ENCODE measurements around the gene CTNNA1. TPM values are rescaled to one million over a fixed set of nuclear protein-coding genes. Genes with fewer than 3 reads are reported as not detected.

CTNNA1 gene
- total RNA-seq, 1 donor from 2014 or later, result 397 TPM

- Histone ChIP-seq H3K36me3 (ENCODE audit: control insufficient read depth, insufficient read depth, low read length) (peaks cover 9% of the 10 kb centered on the region), H3K4me3 (ENCODE audit: low read depth, low read length) (no peak overlapping the region)
- TF ChIP-seq CTCF (IDR thresholded peaks at IDR 0.05; ENCODE audit: insufficient read depth, low read length, poor library complexity, severe bottlenecking), result no peak
These were observed 181.7 kb downstream of the CTNNA1 start for GRCh38 chr5:138934971-138935370.

DNA sequence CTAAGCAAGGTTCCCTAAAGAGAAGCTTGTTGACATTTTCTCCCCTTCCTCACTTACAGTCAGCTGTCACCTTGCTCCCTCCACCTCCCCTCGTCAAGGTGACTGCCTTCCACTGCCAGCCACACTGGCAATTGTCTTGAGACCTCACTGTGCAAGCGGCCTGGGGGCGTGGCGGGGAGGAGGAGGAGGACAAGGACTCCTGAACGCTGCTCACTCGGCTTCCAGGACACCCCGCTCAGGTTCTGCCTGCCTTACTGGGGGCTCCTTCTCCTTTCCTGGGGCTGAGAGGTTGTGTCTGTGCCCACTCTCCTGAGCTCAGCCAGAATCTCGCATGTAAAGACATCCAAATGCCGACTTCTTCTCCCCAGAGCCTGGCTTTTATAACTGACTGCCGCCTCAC lies 182.2 kb downstream of the CTNNA1 start:
- Histone ChIP-seq H3K4me3 (ENCODE audit: low read depth, low read length) (no peak overlapping the region), H3K36me3 (ENCODE audit: control insufficient read depth, insufficient read depth, low read length) (peaks cover 9% of the 10 kb centered on the region), H3K27me3 (ENCODE audit: control insufficient read depth, insufficient read depth, low read length) (no peaks in the 10 kb centered on the region)
- TF ChIP-seq CTCF (IDR thresholded peaks at IDR 0.05; ENCODE audit: insufficient read depth, low read length, poor library complexity, severe bottlenecking), result no peak
- no peak for DNase-seq (ENCODE audit: low read depth)

More at GRCh38 chr5:138934971-138935370, 181.7 kb downstream of the CTNNA1 start:
- no peak for DNase-seq (ENCODE audit: low read depth)
- no peaks in the 10 kb centered on the region for H3K27me3 ChIP-seq (ENCODE audit: control insufficient read depth, insufficient read depth, low read length)

DNA sequence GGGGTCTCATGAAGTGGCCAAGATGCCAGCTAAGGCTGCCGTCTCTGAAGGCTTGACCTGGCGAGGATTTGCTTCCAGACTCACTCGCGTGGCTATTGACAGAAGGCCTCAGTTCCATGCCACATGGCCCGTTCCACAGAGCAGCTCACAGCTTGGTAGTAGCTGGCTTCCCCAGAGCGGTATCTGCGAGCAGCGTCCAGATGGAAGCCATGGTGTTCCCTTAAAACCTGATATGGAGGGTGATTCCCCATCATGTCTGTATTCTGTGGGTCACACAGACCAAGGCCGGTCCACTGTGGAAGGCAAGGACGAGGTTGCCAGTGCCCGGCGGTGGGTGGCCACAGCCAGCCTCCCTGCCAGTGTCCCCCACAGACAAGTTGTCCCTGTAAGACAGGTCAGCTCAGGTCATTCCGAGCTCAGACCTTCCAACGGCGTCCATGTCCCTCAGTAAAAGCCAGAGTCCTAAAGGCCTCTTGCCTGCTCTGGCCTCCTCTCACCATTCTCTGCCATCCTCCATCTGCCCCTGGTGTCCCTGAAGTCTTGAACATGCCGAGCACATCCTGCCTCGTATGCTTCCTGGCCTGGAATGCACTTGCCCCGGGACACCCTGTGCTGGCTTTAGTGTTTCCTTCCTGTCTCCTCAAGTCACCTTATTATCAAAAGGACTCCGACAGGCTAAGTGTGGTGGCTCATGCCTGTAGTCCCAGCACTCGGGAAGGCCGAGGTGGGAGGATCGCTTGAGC lies 183.2 kb downstream of the CTNNA1 start:
- Histone ChIP-seq H3K27me3 (ENCODE audit: control insufficient read depth, insufficient read depth, low read length) (no peaks in the 10 kb centered on the region), H3K36me3 (ENCODE audit: control insufficient read depth, insufficient read depth, low read length) (peaks cover 8% of the 10 kb centered on the region), H3K4me3 (ENCODE audit: low read depth, low read length) (no peak overlapping the region)
- no peak for DNase-seq (ENCODE audit: low read depth)
- no peak for TF ChIP-seq CTCF (IDR thresholded peaks at IDR 0.05; ENCODE audit: insufficient read depth, low read length, poor library complexity, severe bottlenecking)

- TF ChIP-seq CTCF (IDR thresholded peaks at IDR 0.05; ENCODE audit: insufficient read depth, low read length, poor library complexity, severe bottlenecking), result no peak
- H3K27me3 ChIP-seq (ENCODE audit: control insufficient read depth, insufficient read depth, low read length), result no peaks in the 10 kb centered on the region
- no peak for DNase-seq (ENCODE audit: low read depth)
These were observed 183.7 kb downstream of the CTNNA1 start for GRCh38 chr5:138936968-138937345.

GRCh38 chr5:138937392-138938387 lies 184.5 kb downstream of the CTNNA1 start:
- no peaks in the 10 kb centered on the region for H3K27me3 ChIP-seq (ENCODE audit: control insufficient read depth, insufficient read depth, low read length)
- peaks cover 5% of the 10 kb centered on the region for H3K36me3 ChIP-seq (ENCODE audit: control insufficient read depth, insufficient read depth, low read length)
- no peak for TF ChIP-seq CTCF (IDR thresholded peaks at IDR 0.05; ENCODE audit: insufficient read depth, low read length, poor library complexity, severe bottlenecking)
- no peak for DNase-seq (ENCODE audit: low read depth)
- no peak overlapping the region for H3K4me3 ChIP-seq (ENCODE audit: low read depth, low read length)

More at GRCh38 chr5:138936968-138937345, 183.7 kb downstream of the CTNNA1 start:
- H3K36me3 ChIP-seq (ENCODE audit: control insufficient read depth, insufficient read depth, low read length), result peaks cover 5% of the 10 kb centered on the region
- no peak overlapping the region for H3K4me3 ChIP-seq (ENCODE audit: low read depth, low read length)

Measured in kidney epithelial cell (primary cell).